ENCODE data around the gene GFAP. TPM values are rescaled to one million over a fixed set of nuclear protein-coding genes. Genes with fewer than 3 reads are reported as not detected.
A peak's percentile ranks its signal among the peaks of the same experiment; 100 is the strongest.

The GFAP gene
- polyA plus RNA-seq, 1 of the 3 experiments (the other 2 are of a cell fraction) = 0.48 TPM

- TF ChIP-seq PBX3 (IDR thresholded peaks at IDR 0.05) = no peak
- ChIA-PET POLR2A (interaction anchor here (0.6 to 1.4 kb wide), 3 partner anchors 14 to 150 kb away, joined by 3 to 4 read pairs (median 3); no protein-coding TSS in a partner anchor), CTCF (interaction anchor here (0.7 to 17.2 kb wide), 7 partner anchors 8 to 202 kb away, joined by 3 to 433 read pairs (median 3); partner anchors contain the start of gene ACBD4)
- Histone ChIP-seq H3K4me1 (ENCODE audit: control insufficient read depth in 1 of 2, insufficient read depth in 2 of 2, low read depth in 1 of 2, low read length in 1 of 2) (peaks cover 0 to 21% of the 10 kb centered on the region in 2 experiments; a peak in 1 of 4 replicates), H3F3A (replicated peaks; ENCODE audit: insufficient read depth) (peaks cover 12% of the 10 kb centered on the region), H3K9me3 (no peaks in the 10 kb centered on the region), H3K36me3 (replicated peaks in 1 of 2; ENCODE audit: control insufficient read depth in 1 of 2, insufficient read depth in 2 of 2, low read length in 1 of 2) (peaks cover 19 to 52% of the 10 kb centered on the region in 2 experiments), H3K4me2 (no peak overlapping the region), H3K9me2 (no peaks in the 10 kb centered on the region), H3K79me2 (ENCODE audit: insufficient read depth) (peaks cover 21% of the 10 kb centered on the region), H3K27ac (ENCODE audit: low read depth in 2 of 2, low read length in 1 of 2) (no peak overlapping the region), H3K4me3 (ENCODE audit: low read depth in 2 of 2, low read length in 1 of 2) (no peak overlapping the region), H3K27me3 (ENCODE audit: insufficient read depth) (no peaks in the 10 kb centered on the region), H3K9ac (no peak overlapping the region), H4K20me1 (ENCODE audit: insufficient read depth) (no peaks in the 10 kb centered on the region; the same call in 1 of the 2 replicates), H2AFZ (ENCODE audit: low read depth) (no peak overlapping the region)
- no peak for DNase-seq
- WGBS (ENCODE audit: low lambda C conversion rate) = 89% methylated on average over 5 of the region's 6 CpGs
Measured at GRCh38 chr17:44932787-44933097, 17.4 kb upstream of the GFAP start.

- H3K27me3 ChIP-seq (ENCODE audit: insufficient read depth) = no peaks in the 10 kb centered on the region
- no peak overlapping the region for H3K9ac ChIP-seq
- no peak overlapping the region for H2AFZ ChIP-seq (ENCODE audit: low read depth)
- POLR2A ChIA-PET = interaction anchor here (0.6 to 1.4 kb wide), 4 partner anchors 12 to 151 kb away, joined by 3 to 4 read pairs (median 4); no protein-coding TSS in a partner anchor
- no peaks in the 10 kb centered on the region for H3K9me3 ChIP-seq
- H3K79me2 ChIP-seq (ENCODE audit: insufficient read depth) = peaks cover 16% of the 10 kb centered on the region
- H4K20me1 ChIP-seq (ENCODE audit: insufficient read depth) = no peaks in the 10 kb centered on the region; the same call in 1 of the 2 replicates
- 96% methylated on average over 5 of the region's 8 CpGs for WGBS (ENCODE audit: low lambda C conversion rate)
- CTCF ChIA-PET = interaction anchor here (0.8 to 17.2 kb wide), 8 partner anchors 8 to 203 kb away, joined by 3 to 433 read pairs (median 5); partner anchors contain the start of gene ACBD4
- no peaks in the 10 kb centered on the region for H3K9me2 ChIP-seq
- H3K27ac ChIP-seq (ENCODE audit: low read depth in 2 of 2, low read length in 1 of 2) = peak overlapping the region in 1 of 2 experiments; percentile 81; a peak in 2 of 4 replicates
- peaks cover 0 to 21% of the 10 kb centered on the region in 2 experiments; a peak in 1 of 4 replicates for H3K4me1 ChIP-seq (ENCODE audit: control insufficient read depth in 1 of 2, insufficient read depth in 2 of 2, low read depth in 1 of 2, low read length in 1 of 2)
- no peak overlapping the region for H3K4me2 ChIP-seq
- H3K36me3 ChIP-seq (replicated peaks in 1 of 2; ENCODE audit: control insufficient read depth in 1 of 2, insufficient read depth in 2 of 2, low read length in 1 of 2) = peaks cover 14 to 55% of the 10 kb centered on the region in 2 experiments
- H3K4me3 ChIP-seq (ENCODE audit: low read depth in 2 of 2, low read length in 1 of 2) = no peak overlapping the region
- DNase-seq = peak; percentile 12
- H3F3A ChIP-seq (replicated peaks; ENCODE audit: insufficient read depth) = peaks cover 7% of the 10 kb centered on the region
- TF ChIP-seq USF2 (IDR thresholded peaks at IDR 0.05; ENCODE audit: borderline replicate concordance, low read depth, low read length) (no peak), CTCF (IDR thresholded peaks at IDR 0.05) (no peak), ELF1 (IDR thresholded peaks at IDR 0.05) (no peak), RAD21 (IDR thresholded peaks at IDR 0.05; ENCODE audit: low read length) (no peak), FOXJ3 (CRISPR knock-in tag; IDR thresholded peaks at IDR 0.05) (no peak), REST (IDR thresholded peaks at IDR 0.05; ENCODE audit: low read depth, low read length) (no peak), ZBTB33 (IDR thresholded peaks at IDR 0.05; ENCODE audit: borderline replicate concordance, low read depth) (no peak), USF1 (IDR thresholded peaks at IDR 0.05; ENCODE audit: borderline replicate concordance, low read depth) (no peak), POLR2AphosphoS5 (IDR thresholded peaks at IDR 0.05; ENCODE audit: low read depth, low read length) (no peak), RFX5 (IDR thresholded peaks at IDR 0.05; ENCODE audit: low read length) (no peak), RXRA (IDR thresholded peaks at IDR 0.05; ENCODE audit: borderline replicate concordance, low read depth) (no peak), TCF12 (IDR thresholded peaks at IDR 0.05) (no peak)
Measured at GRCh38 chr17:44932096-44932786, 16.9 kb upstream of the GFAP start.

All from SK-N-SH (cell line).